Endothelial cell of umbilical vein (primary cell): ENCODE measurements around the gene S100A9. TPM values are rescaled to one million over a fixed set of nuclear protein-coding genes. Genes with fewer than 3 reads are reported as not detected.

Source experiments
- BruUV-seq: library from RNA; stranded (reverse); fragments of 400-500 nt; replicated peaks from 2 replicates; lab custom pipeline; 2021; lab: Mats Ljungman, UMichigan
- CTCF ChIA-PET: fragments of 300-600, 350-600 bp; sonication (Branson Sonifier 250); formaldehyde crosslinking; loops from one replicate; lab custom pipeline; 2021; ENCODE audit warnings: antibody characterized with exemption, inconsistent platforms; lab: Charles Lee
- POLR2A ChIA-PET: fragments of 300-600, 350-600 bp; sonication (Branson Sonifier 250); formaldehyde crosslinking; loops from one replicate; lab custom pipeline; 2021; ENCODE audit warnings: antibody characterized with exemption, inconsistent platforms; lab: Charles Lee
- DNase-seq: peaks from one replicate; pipeline ENCODE4 v3.0.0-alpha.2; 2011; ENCODE audit warnings: low read depth, low spot score
- FAIRE-seq: peaks from 2 replicates; lab custom pipeline; 2011; peaks lifted over from hg19 to GRCh38; lab: Jason Lieb, UNC
- H2AFZ ChIP-seq: 2 replicates; pipeline ENCODE4 v1.6.0; 2012; ENCODE audit warnings: low read depth, low read length, control low read depth, inconsistent platforms
- H3K27ac ChIP-seq: 2 replicates; pipeline ENCODE4 v1.5.1; 2011; ENCODE audit warnings: low read depth, mild to moderate bottlenecking, control low read depth, low read length, moderate library complexity; ENCODE audit not compliant: insufficient read depth
- H3K27me3 ChIP-seq, 2 experiments: 2 replicates each; pipeline versions ENCODE4 v1.6.0 to v1.6.1; 2011; ENCODE audit warnings: low read length in 2 of 2, mixed read lengths in 1 of 2; ENCODE audit not compliant: control insufficient read depth in 2 of 2, insufficient read depth in 2 of 2
- H3K36me3 ChIP-seq, 2 experiments: 2 replicates in 1 of 2; 3 replicates in 1 of 2; pipeline ENCODE4 v1.5.1; 2011; ENCODE audit warnings: low read length in 2 of 2, mild to moderate bottlenecking in 1 of 2, moderate library complexity in 1 of 2; ENCODE audit not compliant: control insufficient read depth in 2 of 2, insufficient read depth in 2 of 2; ENCODE audit errors: extremely low read depth in 1 of 2
- H3K4me1 ChIP-seq: 3 replicates; pipeline ENCODE4 v1.5.1; 2011; ENCODE audit warnings: mild to moderate bottlenecking, low read length; ENCODE audit not compliant: control insufficient read depth, insufficient read depth; ENCODE audit errors: extremely low read depth
- H3K4me2 ChIP-seq: 2 replicates; pipeline ENCODE4 v1.6.1; 2011; ENCODE audit warnings: low read length, control low read depth, mixed read lengths; ENCODE audit not compliant: insufficient read depth
- H3K4me3 ChIP-seq, 3 experiments: fragments of 200-600 bp in 1 of 3; sonication (generic), shearing (Covaris generic) in 1 of 3; replicated peaks in 1 of 3; 2 replicates each; pipeline ENCODE4 v1.5.1; 2011 to 2016; ENCODE audit warnings: control low read depth in 3 of 3, low read length in 3 of 3, mild to moderate bottlenecking in 2 of 3, inconsistent platforms in 1 of 3, low read depth in 1 of 3, moderate library complexity in 1 of 3; ENCODE audit not compliant: insufficient read depth in 1 of 3
- H3K79me2 ChIP-seq: 2 replicates; pipeline ENCODE4 v1.6.0; 2012; ENCODE audit warnings: low read length, inconsistent platforms; ENCODE audit not compliant: control insufficient read depth, insufficient read depth
- H3K9ac ChIP-seq: replicated peaks from 2 replicates; pipeline ENCODE3; 2011; ENCODE audit warnings: low read length, control low read depth; ENCODE audit not compliant: insufficient read depth; ENCODE audit errors: extremely low read depth
- H3K9me1 ChIP-seq: replicated peaks from 3 replicates; pipeline ENCODE4 v1.6.0; 2011; ENCODE audit warnings: mild to moderate bottlenecking, low read length; ENCODE audit not compliant: control insufficient read depth, insufficient read depth; ENCODE audit errors: extremely low read depth
- H3K9me3 ChIP-seq: replicated peaks from 2 replicates; pipeline ENCODE4 v1.5.1; 2012; ENCODE audit warnings: low read length, inconsistent platforms; ENCODE audit not compliant: control insufficient read depth, insufficient read depth
- H4K20me1 ChIP-seq: replicated peaks from 2 replicates; pipeline ENCODE3; 2011; ENCODE audit warnings: mild to moderate bottlenecking, low read length; ENCODE audit not compliant: control insufficient read depth, insufficient read depth; ENCODE audit errors: extremely low read depth
- CTCF ChIP-seq, 2 donors: IDR thresholded peaks; 1 replicate in 1 of 2; 2 replicates in 1 of 2; pipeline ENCODE4 v1.5.1; 2011; ENCODE audit warnings: low read length in 2 of 2, mild to moderate bottlenecking in 2 of 2, moderate library complexity in 2 of 2, control low read depth in 1 of 2, inconsistent platforms in 1 of 2, low read depth in 1 of 2; ENCODE audit not compliant: insufficient read depth in 1 of 2; ENCODE audit errors: extremely low read depth in 1 of 2
- EZH2 ChIP-seq: IDR thresholded peaks from 2 replicates; pipeline ENCODE4 v1.6.1; 2012; ENCODE audit warnings: borderline replicate concordance, low read depth, mild to moderate bottlenecking, moderate library complexity, low read length, inconsistent platforms; ENCODE audit not compliant: severe bottlenecking
- FOS ChIP-seq: IDR thresholded peaks from 2 replicates; pipeline ENCODE4 v1.6.1; 2011; ENCODE audit warnings: mild to moderate bottlenecking, low read length, moderate library complexity, borderline replicate concordance; ENCODE audit not compliant: insufficient read depth
- GATA2 ChIP-seq: IDR thresholded peaks from 2 replicates; pipeline ENCODE4 v1.7.0; 2011; ENCODE audit warnings: low read depth, mild to moderate bottlenecking, moderate library complexity, mixed read lengths, low read length; ENCODE audit not compliant: insufficient read length, insufficient read depth
- JUN ChIP-seq: IDR thresholded peaks from 2 replicates; pipeline ENCODE4 v1.6.1; 2011; ENCODE audit warnings: borderline replicate concordance, low read depth; ENCODE audit not compliant: insufficient read length, insufficient read depth
- MAX ChIP-seq: IDR thresholded peaks from 2 replicates; pipeline ENCODE4 v1.6.1; 2011; ENCODE audit not compliant: insufficient read depth, insufficient read length
- MYC ChIP-seq: IDR thresholded peaks from one replicate; pipeline ENCODE4 v1.6.1; 2011; ENCODE audit warnings: mild to moderate bottlenecking, low read depth, low read length
- POLR2A ChIP-seq: IDR thresholded peaks from 2 replicates; pipeline ENCODE4 v1.6.1; 2012; ENCODE audit warnings: low read depth, mild to moderate bottlenecking, control low read depth, low read length
- POLR2AphosphoS5 ChIP-seq: IDR thresholded peaks from 2 replicates; pipeline ENCODE4 v1.6.1; 2012; ENCODE audit warnings: low read depth, mild to moderate bottlenecking, control low read depth, low read length, moderate library complexity; ENCODE audit not compliant: insufficient read depth
- dilution Hi-C: fragments of 300-500 bp; cut with MboI; formaldehyde crosslinking; loops from one replicate; pipeline ENCODE4 v1.15.0; 2019; ENCODE audit warnings: low sequenced_read_pairs; ENCODE audit not compliant: extremely low pct_ligation_motif_present
- intact Hi-C: fragments of 100-400 bp; cut with micrococcal nuclease; formaldehyde crosslinking; loops from one replicate; pipeline ENCODE4 v1.10.0; 2022
- polyA plus RNA-seq, 4 experiments: library from polyadenylated mRNA; depleted of rRNA in 3 of 4; stranded (reverse) in 3 of 4; unstranded in 1 of 4; fragments of >200 nt; gene quantifications; 2 replicates each; pipeline versions ENCODE4 v1.2.1 to v1.2.3, GENCODE V29; 2011 to 2012; ENCODE audit warnings: missing spikeins in 1 of 4
- total RNA-seq: library from RNA; stranded (reverse); gene quantifications from 2 replicates; pipeline ENCODE4 v1.2.3, GENCODE V29; 2021

The S100A9 gene
- total and polyA plus RNA-seq, 2 donors (not counting 3 experiments of a cell fraction or from before 2014, with no cell fraction given) = not detected

- Histone ChIP-seq H3K27ac (no peak overlapping the region), H3K4me2 (no peak overlapping the region), H3K4me1 (no peaks in the 10 kb centered on the region), H3K9me1 (no peaks in the 10 kb centered on the region), H3K36me3 (no peaks in the 10 kb centered on the region), H3K9ac (no peak overlapping the region), H3K27me3 (peaks cover 2 to 3% of the 10 kb centered on the region in 2 experiments), H3K4me3 (no peak overlapping the region), H3K79me2 (no peaks in the 10 kb centered on the region), H4K20me1 (no peaks in the 10 kb centered on the region), H3K9me3 (no peaks in the 10 kb centered on the region), H2AFZ (no peak overlapping the region)
- dilution Hi-C loops (no loop called here), intact Hi-C loops (no loop called here)
- TF ChIP-seq POLR2AphosphoS5 = no peak
- no peak for TF ChIP-seq GATA2
- TF ChIP-seq EZH2 = no peak
- TF ChIP-seq JUN = no peak
- no peak for TF ChIP-seq MAX
- POLR2A ChIA-PET = no interaction called here
- no TSS peak for BruUV-seq
- FAIRE-seq (no peak), DNase-seq (no peak)
- CTCF ChIA-PET = interaction anchor here (13.2 kb wide), 1 partner anchor 146 kb away, joined by 331 read pairs; no protein-coding TSS in a partner anchor
These were observed 9.8 kb upstream of the S100A9 start for GRCh38 chr1:153347856-153348255.

GRCh38 chr1:153348511-153349362, 8.9 kb upstream of the S100A9 start, which contains the start of gene PGLYRP4:
Gene PGLYRP4 (minus strand): TSS chr1:153348841. CDS start chr1:153347932, 909 bp downstream.
- H3K9me3 ChIP-seq = no peaks in the 10 kb centered on the region
- CTCF ChIA-PET = interaction anchor here (13.2 kb wide), 1 partner anchor 145 kb away, joined by 331 read pairs; no protein-coding TSS in a partner anchor
- no peaks in the 10 kb centered on the region for H3K79me2 ChIP-seq
- peaks cover 2 to 3% of the 10 kb centered on the region in 2 experiments for H3K27me3 ChIP-seq
- dilution Hi-C loops (no loop called here), intact Hi-C loops (no loop called here)
- H3K9me1 ChIP-seq = no peaks in the 10 kb centered on the region
- H2AFZ ChIP-seq = no peak within 1 kb of the TSS
- DNase-seq = no peak
- TF ChIP-seq EZH2 (no peak), FOS (no peak), CTCF (IDR thresholded peaks at IDR 0.05; ENCODE audit: extremely low read depth in 1 of 2, insufficient read depth in 1 of 2, low read depth in 1 of 2, low read length in 2 of 2) (no peak), POLR2A (no peak), MYC (no peak), MAX (no peak), JUN (no peak), POLR2AphosphoS5 (no peak), GATA2 (no peak)
- no peak within 1 kb of the TSS for H3K4me2 ChIP-seq
- H3K27ac ChIP-seq = no peak within 1 kb of the TSS
- POLR2A ChIA-PET = no interaction called here
- no peaks in the 10 kb centered on the region for H3K36me3 ChIP-seq
- no peak for FAIRE-seq
- H3K9ac ChIP-seq = no peak within 1 kb of the TSS
- BruUV-seq = no TSS peak
- no peak within 1 kb of the TSS for H3K4me3 ChIP-seq
- H4K20me1 ChIP-seq = no peaks in the 10 kb centered on the region
- H3K4me1 ChIP-seq = no peaks in the 10 kb centered on the region
